Astrocyte of the spinal cord (primary cell): ENCODE measurements around the gene C2CD2L.

Experiments used
- DNase-seq: peaks from one replicate; pipeline ENCODE4 v3.0.0; 2011; ENCODE audit warnings: low read depth, low spot score
- H3K4me3 ChIP-seq: 2 replicates; pipeline ENCODE4 v1.5.1; 2011; ENCODE audit warnings: low read depth, mild to moderate bottlenecking, low read length, moderate library complexity
- in situ Hi-C: cut with HindIII; loops from 2 replicates; pipeline ENCODE4 v1.10.0; 2017; ENCODE audit warnings: low sequenced_read_pairs
- TF ChIP-seq, protein P1 (sequence below): IDR thresholded peaks from 2 replicates; pipeline ENCODE4 v1.5.1; 2012; ENCODE audit warnings: low read depth, mild to moderate bottlenecking, low read length, inconsistent platforms

Gene C2CD2L

DNA sequence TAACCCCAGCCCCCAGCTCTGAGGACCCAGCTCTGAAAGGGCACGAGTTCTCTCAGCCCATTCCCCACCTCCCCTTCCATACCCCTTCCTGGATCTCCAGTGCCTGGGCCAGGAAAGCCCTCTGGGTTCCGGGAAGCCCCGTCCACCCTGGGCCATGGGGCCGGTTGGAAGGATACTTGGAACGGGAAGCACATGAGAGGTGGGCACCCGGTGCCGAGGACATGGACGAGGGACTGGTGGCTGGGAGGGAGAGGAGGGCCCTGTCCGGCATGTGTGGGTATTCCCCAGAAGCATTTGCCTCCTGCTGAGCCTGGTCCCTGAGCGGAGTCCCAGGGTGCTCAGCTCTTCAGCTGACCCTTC, 9.1 kb downstream of the C2CD2L start:
- in situ Hi-C loops, result no loop called here
- DNase-seq, result no peak
- H3K4me3 ChIP-seq, result no peak overlapping the region
- TF ChIP-seq, protein P1, sequence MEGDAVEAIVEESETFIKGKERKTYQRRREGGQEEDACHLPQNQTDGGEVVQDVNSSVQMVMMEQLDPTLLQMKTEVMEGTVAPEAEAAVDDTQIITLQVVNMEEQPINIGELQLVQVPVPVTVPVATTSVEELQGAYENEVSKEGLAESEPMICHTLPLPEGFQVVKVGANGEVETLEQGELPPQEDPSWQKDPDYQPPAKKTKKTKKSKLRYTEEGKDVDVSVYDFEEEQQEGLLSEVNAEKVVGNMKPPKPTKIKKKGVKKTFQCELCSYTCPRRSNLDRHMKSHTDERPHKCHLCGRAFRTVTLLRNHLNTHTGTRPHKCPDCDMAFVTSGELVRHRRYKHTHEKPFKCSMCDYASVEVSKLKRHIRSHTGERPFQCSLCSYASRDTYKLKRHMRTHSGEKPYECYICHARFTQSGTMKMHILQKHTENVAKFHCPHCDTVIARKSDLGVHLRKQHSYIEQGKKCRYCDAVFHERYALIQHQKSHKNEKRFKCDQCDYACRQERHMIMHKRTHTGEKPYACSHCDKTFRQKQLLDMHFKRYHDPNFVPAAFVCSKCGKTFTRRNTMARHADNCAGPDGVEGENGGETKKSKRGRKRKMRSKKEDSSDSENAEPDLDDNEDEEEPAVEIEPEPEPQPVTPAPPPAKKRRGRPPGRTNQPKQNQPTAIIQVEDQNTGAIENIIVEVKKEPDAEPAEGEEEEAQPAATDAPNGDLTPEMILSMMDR, result no peak

DNA sequence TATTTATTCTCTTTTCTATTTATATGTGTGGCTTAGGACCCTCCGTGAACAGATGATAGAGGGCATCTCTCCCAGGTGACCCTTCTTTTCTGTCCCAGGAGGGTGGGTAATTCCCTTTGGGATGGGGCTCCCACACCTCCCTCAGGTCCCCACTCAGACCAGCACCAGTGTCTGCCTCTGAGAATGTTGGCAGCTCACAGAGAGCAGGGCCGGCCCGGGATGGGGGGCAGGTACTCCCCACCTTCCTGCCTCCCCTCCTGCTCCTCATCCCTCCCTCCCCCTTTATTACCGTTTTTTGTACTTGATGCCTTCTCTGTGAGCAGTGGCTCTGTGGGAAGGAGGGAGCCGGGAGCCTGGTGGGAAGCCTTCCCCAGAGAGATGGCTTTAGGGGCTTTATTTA, 9.5 kb downstream of the C2CD2L start:
- no peak for DNase-seq
- in situ Hi-C loops, result no loop called here
- TF ChIP-seq, protein P1, result no peak
- H3K4me3 ChIP-seq, result no peak overlapping the region

DNA sequence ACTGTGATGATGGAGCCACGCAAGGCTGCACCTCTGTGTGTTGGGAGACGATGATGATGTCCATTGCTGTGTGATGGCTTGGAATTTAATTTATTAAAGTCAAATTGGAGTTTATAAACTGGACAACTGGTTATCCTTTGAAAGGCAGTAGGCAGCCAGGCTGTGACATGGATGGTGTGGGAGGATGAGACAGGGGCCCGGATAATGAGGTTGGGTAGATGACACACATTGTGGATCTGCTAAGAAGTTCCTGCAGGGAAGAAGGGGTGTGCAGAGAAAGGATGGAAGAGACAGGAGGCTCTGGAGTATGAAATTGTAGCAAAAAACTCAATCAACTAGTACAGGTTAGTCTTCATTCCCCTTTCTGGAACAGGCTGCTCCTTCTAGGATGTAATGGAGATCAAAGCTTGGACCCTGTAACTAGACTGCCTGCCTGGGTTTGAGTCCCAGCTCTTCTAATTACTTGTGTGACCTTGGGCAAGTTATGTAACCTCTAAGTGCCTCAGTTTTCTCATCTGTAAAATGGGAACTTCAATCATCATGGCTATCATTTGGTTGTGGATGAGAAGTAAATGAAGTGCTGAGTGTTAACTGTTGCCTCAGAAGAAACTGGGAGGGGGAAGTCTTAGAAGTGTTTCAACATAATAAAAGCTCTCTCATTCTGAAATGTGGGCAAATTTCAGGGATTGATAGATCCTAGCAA, 10.0 kb downstream of the C2CD2L start:
- in situ Hi-C loops, result no loop called here
- DNase-seq, result no peak
- no peak overlapping the region for H3K4me3 ChIP-seq
- TF ChIP-seq, protein P1, result no peak

DNA sequence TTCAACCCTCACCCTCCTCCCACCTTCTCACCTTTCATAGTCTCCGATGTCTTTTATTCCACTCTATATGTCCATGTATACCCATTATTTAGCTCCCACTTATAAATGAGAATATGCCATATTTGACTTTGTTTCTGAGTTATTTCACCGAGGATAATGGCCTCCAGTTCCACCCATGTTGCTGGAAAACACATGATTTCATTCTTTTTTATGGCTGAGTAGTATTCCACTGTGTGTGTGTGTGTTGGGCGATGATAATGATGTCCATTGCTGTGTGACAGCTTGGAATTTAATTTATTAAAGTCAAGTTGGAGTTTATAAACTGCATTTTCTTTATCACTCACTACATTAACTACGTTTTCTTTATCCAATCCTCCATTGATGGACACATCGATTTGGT, 11.1 kb downstream of the C2CD2L start:
- H3K4me3 ChIP-seq, result no peak overlapping the region
- DNase-seq, result no peak
- TF ChIP-seq, protein P1, result no peak
- in situ Hi-C loops, result no loop called here

DNA sequence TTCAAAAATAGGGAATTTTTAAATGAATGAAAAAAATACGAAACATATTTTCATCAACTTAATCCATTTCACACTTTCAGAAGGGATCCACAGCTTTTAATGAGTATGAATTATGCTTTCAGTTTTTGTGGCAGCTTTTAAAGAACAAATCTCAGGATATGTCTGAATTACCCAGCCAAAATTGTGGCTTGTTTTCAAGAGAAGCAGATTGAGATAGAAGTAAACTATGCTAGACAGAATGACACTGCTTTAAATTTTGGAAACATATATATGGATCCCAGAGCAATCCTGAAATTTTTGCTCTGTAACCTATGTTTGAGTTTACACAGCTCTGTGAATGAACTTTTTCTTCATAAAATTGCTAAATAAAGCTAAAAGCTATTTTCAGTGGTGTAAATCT, 11.8 kb downstream of the C2CD2L start:
- DNase-seq, result no peak
- no peak overlapping the region for H3K4me3 ChIP-seq
- in situ Hi-C loops, result no loop called here
- TF ChIP-seq, protein P1, result no peak

DNA sequence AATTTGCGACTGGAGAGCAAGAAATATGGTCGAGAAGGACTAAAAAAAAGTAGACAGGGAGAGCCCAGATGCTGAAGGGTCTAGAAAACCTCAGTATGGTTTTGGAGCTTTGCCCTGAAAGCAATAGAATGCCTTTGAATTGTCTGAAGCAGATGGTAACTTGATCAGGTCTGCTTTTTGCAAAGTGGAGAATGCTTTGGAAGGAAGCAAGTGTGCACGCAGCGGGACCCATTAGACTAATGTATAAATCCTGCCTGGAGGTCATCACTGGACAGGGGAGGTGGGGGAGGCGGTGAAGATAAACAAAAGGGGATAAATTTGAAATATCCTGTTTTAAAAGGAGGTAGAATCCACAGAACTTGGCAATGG, 13.5 kb downstream of the C2CD2L start:
- TF ChIP-seq, protein P1, result no peak
- peak; percentile 75 for DNase-seq
- in situ Hi-C loops, result no loop called here
- H3K4me3 ChIP-seq, result peak overlapping the region; percentile 46
